T-helper 1 cell (primary cell): Measurements from ENCODE around the gene LONP2.
"Not testable (repeated sequence)": the region's sequence is repeated elsewhere in the genome, so short reads cannot be mapped to it uniquely, and the experiment has no call there.

Experiments used
- DNase-seq, 5 donors: peaks; one replicate each; pipeline ENCODE4 v3.0.0-alpha.2; 2012 to 2020

Gene LONP2

GRCh38 chr16:48347191-48347865 lies 103.2 kb downstream of the LONP2 start:
- no peak for DNase-seq

GRCh38 chr16:48347980-48348379 lies 103.9 kb downstream of the LONP2 start:
- DNase-seq = no peak

- DNase-seq = no peak
Measured at GRCh38 chr16:48350736-48351135, 106.6 kb downstream of the LONP2 start.

- no peak for DNase-seq
Measured at GRCh38 chr16:48352648-48353390, 108.7 kb downstream of the LONP2 start.

- peak; percentile 29 to 78 (median 57) for DNase-seq
Measured at GRCh38 chr16:48353565-48354163, 109.6 kb downstream of the LONP2 start.

GRCh38 chr16:48354385-48354784 lies 110.3 kb downstream of the LONP2 start:
- not testable (repeated sequence) for DNase-seq

- DNase-seq = no peak
Measured at GRCh38 chr16:48354877-48355855, 111.1 kb downstream of the LONP2 start.

GRCh38 chr16:48356633-48357376 lies 112.7 kb downstream of the LONP2 start:
- no peak for DNase-seq

GRCh38 chr16:48358419-48358818 lies 114.3 kb downstream of the LONP2 start:
- no peak for DNase-seq

GRCh38 chr16:48359983-48360382 lies 115.9 kb downstream of the LONP2 start:
- no peak for DNase-seq

GRCh38 chr16:48361012-48361411 lies 116.9 kb downstream of the LONP2 start:
- no peak for DNase-seq

GRCh38 chr16:48361540-48362144 lies 117.5 kb downstream of the LONP2 start:
- DNase-seq = no peak

- no peak for DNase-seq
Measured at GRCh38 chr16:48365025-48365600, 121.0 kb downstream of the LONP2 start.

- DNase-seq = peak; percentile 63 to 90 (median 70)
Measured at GRCh38 chr16:48365601-48366164, 121.6 kb downstream of the LONP2 start.

- peak in 3 of 5 donors; percentile 23 to 94 (median 43) for DNase-seq
Measured at GRCh38 chr16:48366165-48367093, 122.3 kb downstream of the LONP2 start.

- DNase-seq = no peak
Measured at GRCh38 chr16:48367441-48368049, 123.4 kb downstream of the LONP2 start.

- no peak for DNase-seq
Measured at GRCh38 chr16:48369765-48370164, 125.7 kb downstream of the LONP2 start.

- DNase-seq = no peak
Measured at GRCh38 chr16:48370229-48370628, 126.1 kb downstream of the LONP2 start.
